Inferior parietal cortex (tissue), 1 donor: ENCODE data around the gene OARD1.

Experiments used
- DNase-seq: peaks from one replicate; pipeline ENCODE4 v3.0.0-alpha.2; 2016; ENCODE audit errors: extremely low spot score

The OARD1 gene

GRCh38 chr6:41074692-41075436, 2.7 kb upstream of the OARD1 start:
- no peak for DNase-seq

DNA sequence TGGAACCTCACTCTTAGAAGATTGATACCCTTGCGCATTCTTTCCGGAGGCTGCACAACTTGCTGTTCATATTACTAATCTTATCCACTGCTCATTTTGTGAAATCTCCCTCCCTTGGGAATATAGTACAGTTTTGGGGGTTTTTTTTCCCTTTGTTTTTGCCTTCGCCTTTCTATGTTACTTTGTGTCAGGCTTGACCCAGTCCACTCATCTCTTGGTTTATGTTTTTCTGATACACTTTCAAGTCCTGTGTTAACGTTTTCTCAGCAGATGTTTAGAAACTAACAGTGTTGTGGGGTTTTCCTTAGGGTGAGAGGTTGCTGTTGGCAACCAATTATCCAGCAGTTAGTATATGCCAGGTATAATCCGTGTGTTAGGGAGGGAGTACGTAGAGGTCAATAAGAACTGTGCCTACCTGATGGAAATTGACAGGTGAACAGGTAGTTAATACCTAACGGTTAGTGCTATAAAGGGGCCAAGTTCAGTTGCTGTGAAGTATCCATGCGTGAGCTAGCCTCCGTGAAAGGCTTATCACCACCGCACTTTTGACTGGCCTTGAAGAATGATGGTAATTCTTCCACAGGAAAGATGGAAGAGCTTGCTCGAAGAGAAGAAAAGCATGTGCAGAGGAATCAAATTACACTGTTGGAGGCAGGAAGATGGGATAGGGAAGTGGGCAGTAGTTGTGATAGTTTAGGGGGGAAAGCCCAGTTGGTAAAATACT, 2.0 kb upstream of the OARD1 start:
- peak; percentile 26 for DNase-seq

DNA sequence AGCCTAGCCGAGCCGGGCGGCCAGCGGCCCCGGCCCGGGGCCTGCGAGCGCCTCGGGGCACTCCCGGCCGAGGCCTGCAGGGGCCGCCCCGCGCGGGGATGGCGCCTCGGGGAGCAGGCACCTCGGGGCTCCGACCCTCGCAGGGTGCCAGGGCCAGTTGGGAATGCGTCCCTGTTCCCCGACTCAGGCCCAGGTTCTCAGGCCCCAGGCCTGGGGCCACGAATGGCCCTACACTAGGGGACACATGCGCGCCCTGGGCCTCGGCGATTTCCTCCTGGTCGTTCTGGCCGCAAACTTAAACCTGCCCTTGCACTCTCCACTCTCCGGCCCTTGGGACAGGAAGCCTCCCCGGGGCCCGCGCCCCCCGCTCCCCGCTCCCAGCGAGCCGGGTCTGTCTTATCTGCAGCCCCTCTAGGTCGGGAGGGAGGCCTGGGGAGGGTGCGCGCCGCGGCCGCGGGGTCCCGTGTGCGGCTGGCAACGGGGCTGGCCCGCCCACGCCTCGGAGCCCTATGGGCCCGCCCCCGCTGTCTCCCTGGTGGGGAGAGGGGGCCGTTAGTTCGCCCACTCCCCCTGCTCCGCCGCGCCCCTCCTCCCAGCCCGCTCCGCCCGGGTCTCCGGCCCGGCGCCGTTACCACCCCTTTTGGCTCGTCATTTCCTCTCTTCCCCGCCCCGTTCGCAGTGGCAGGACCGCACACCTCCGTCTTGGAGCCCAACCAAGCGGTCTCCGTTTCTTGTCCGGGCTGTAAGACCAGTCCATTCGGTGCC, 1.2 kb upstream of the OARD1 start:
- peak; percentile 62 for DNase-seq

GRCh38 chr6:41072836-41073202, 663 bp upstream of the OARD1 start, which contains the start of gene NFYA:
NFYA (plus strand) TSS chr6:41072974; CDS start chr6:41079090, 6,116 bp downstream.
- DNase-seq = no peak

- DNase-seq = no peak
These were observed 644 bp downstream of the OARD1 start for GRCh38 chr6:41071501-41071922.

GRCh38 chr6:41066867-41067304, 5.3 kb downstream of the OARD1 start:
- peak; percentile 89 for DNase-seq

DNA sequence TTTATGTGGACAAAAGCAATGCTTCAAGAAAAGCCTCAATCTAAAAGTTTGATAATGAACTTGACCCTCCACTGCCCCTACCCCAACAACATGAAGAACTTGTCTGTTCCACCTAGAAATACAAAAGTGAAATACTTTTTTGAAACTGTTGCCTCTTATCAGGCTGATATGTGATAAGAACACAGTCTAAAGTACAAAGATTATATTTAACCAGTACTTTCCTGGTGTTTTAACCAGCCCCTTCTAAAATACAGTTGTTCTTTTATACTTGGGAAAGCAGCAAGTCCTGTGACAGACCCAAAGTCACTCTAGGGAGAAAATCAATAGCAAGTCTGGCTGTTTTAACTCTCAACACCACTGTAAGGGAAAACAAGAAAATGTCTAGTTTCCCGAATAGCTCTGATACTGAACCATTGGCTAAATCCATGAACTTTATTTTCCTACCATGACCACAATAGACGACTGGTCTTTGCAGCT, 6.6 kb downstream of the OARD1 start:
- DNase-seq = no peak

GRCh38 chr6:41064841-41065240, 7.3 kb downstream of the OARD1 start:
- DNase-seq = no peak

DNA sequence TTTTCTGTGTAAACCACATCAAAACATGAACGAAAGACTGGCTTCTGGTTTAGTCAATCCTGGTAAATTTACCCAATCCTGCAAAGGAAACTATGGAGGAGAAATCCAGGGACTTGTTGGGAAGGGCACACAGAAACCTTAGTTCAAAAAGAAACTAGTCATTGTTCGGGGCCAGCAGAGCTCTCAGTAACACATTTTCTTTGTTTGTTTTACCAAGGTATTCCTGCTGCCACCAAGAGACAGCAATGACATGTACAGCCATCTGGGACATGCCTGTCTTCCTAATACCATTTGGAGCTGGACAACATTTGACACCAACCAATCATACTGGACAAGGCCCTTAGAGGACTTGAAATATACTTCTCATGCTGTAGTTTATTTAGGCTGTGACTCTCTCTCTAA, 8.3 kb downstream of the OARD1 start:
- DNase-seq = no peak

DNA sequence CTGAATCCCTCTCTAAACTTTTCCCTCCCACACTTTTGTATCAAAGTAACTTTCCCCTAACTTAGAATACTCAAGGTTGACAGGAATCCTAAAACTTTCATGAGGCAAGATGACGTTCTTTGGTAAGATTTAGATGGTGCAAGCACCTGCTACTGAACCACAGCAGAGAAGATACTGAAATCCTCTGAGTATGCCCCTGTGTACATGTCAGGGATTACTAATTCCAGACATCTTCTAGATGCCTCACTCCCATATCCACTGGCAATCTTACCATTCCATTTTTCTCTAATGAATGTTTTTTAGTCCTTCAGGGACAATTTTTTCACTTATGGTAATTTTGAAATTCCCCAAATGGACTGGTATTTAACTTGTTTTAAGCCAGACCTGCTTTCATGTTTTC, 10.1 kb downstream of the OARD1 start:
- DNase-seq = no peak

DNA sequence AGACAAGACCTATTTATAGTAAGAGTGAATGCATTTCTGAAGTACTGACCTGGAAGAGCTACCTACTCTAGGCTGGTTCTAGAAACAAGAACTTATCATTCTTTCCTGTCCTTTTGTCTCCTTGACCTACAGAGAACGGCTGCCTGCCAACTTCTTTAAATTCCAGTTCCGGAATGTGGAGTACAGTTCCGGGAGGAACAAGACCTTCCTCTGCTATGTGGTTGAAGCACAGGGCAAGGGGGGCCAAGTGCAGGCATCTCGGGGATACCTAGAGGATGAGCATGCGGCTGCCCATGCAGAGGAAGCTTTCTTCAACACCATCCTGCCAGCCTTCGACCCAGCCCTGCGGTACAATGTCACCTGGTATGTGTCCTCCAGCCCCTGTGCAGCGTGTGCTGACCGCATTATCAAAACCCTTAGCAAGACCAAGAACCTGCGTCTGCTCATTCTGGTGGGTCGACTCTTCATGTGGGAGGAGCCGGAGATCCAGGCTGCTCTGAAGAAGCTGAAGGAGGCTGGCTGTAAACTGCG, 10.9 kb downstream of the OARD1 start:
- no peak for DNase-seq

- no peak for DNase-seq
These were observed 12.6 kb downstream of the OARD1 start for GRCh38 chr6:41059556-41059955.

DNA sequence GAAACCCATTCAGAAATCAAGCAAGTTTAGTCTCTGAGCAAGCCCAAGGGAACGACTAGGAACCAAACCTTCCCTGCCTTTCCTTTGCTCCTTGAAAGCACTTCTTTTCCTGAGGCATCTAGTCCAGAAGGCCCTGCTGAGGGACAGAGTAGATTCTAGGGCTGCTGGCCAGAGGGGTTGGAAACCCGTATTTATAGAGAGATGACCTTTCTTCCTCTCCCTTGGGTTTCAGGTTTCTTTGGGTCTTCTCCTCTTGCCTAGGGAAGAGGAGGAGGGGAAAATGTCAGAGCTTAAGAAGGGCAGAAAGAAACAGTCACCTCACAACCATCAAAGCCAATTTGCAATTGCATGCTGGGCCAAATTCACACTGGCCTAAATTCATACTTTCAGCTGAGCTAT, 13.4 kb downstream of the OARD1 start:
- no peak for DNase-seq

DNA sequence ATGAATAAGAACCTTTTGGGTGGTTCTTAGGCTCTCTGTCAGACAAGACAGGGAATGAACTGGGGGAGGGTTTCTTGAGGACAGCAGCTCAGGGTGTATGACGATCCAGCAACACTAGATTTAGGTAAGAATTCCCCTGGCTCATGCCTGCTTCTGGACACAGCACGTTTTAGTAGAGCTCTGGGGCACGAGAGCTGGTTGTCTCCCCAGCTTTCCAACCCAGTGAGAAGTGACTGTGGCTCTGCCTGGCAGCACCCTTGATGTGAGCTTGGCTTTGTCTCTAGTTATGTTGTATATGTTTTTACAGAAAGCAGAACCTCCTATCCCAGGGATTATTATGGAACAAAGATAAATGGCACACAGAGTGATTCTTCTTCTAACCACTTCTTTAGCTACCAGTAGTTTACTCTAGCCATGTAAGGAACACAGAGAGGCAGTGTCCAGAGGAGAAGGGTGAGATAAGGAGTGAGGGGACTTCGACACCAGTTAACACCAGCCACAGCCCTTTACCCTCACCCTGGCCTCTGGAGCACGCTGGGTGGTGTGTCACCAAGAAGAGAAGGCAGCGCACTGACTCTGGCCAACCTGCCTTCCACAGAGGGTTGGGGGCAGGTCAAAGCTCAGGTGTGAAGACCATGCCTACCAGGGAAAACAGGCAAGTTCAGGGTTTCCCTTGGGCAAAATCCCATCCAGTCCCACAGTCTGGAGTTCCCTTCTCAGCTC, 15.2 kb downstream of the OARD1 start:
- DNase-seq = no peak

DNA sequence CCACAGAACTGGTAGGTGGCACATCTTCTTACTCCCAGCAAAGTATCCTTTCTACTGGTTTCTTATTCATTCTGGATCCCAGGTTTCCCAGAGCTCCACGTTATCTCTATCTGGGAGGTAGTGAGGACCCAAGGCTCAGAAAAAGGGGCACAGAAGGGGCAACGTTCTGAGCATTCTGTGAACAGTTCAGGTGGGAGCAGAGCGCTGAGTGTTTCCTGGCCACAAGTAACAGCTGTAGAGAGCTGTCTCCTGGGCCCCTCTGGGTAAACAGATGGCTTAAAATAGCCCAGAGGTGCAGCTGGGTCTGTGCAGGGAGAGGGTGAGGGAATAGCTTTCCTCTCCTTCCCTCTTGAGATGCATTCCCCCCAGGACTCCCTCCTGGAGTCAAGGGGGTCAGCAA, 17.0 kb downstream of the OARD1 start:
- no peak for DNase-seq

- no peak for DNase-seq
These were observed 17.6 kb downstream of the OARD1 start for GRCh38 chr6:41054511-41054910.

GRCh38 chr6:41053041-41053440, 19.1 kb downstream of the OARD1 start, which contains the start of gene APOBEC2:
APOBEC2 (plus strand) TSS chr6:41053202; CDS start chr6:41053348, 146 bp downstream.
- no peak for DNase-seq

- no peak for DNase-seq
These were observed 20.3 kb downstream of the OARD1 start for GRCh38 chr6:41051873-41052272.

DNA sequence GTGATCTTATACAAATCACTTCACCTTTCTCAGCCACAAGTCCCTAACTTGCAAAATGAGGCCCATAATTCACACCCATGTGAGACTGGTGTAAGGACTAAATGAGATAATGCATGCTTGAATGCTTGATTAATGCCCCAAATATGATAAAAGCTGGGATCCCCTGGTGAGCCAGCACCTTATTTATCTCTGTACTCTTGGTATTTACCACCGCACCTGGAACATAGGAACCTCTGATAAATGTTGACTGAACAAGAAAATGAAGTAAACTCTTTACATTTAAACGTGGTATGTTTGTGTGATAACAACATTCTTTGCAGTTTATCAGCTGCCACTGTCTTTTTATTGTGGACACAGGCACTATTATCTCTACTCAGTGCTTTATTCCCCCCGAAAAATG, 21.6 kb downstream of the OARD1 start:
- DNase-seq = no peak

DNA sequence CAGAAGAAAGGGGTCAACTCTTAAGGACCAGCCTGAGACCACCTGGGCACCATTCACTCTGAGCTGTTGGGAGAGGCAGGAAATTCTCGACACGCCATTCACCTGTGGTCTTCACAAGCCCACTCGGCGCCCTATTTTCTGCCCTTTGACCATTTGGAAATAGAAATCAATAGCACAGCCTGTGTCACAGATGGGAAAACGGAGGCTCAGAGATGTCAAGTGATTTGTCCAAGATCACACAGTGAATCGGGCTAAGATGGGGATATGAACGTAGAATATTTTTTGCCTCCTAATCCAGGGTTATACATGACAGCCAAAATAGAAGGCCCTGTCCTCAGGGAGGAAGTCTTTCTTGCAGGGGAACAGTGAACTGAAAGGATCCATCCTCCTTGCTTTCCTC, 22.2 kb downstream of the OARD1 start:
- DNase-seq = no peak

DNA sequence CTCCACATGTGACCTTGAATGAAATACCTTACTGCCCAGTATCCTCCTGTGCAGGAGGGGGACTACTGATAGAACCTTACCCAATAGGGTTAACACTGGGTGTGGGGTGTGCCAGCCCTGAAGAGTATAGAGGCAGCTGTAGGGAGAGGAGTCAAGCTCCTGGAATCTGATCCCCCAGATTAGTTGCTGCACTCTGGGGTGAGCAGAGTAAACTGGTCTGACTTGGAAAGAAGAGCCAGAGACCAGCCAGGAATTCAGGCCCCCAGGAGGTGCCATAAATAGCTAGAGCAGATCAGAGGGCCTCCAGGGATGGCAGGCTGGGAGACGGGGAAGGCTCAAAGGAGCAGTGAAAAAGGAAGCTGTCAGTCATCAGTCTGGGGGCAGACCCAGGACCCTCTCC, 22.6 kb downstream of the OARD1 start:
- DNase-seq = no peak
